HEK293 (cell line): Measurements from ENCODE around the gene MAML3.

Experiments used
- EGR2 ChIP-seq: fragments of 450-650 bp; formaldehyde crosslinking; IDR thresholded peaks from 2 replicates; pipeline ENCODE4 v1.5.1; 2016; ENCODE audit warnings: low read depth, missing biosample characterization, missing genetic modification characterization
- ZBTB7A ChIP-seq: fragments of 450-650 bp; formaldehyde crosslinking; IDR thresholded peaks from 2 replicates; pipeline ENCODE4 v1.5.1; 2016; ENCODE audit warnings: low read depth, missing biosample characterization, missing genetic modification characterization
- ZFP41 ChIP-seq: fragments of 450-650 bp; formaldehyde crosslinking; IDR thresholded peaks from 2 replicates; pipeline ENCODE4 v1.5.1; 2016; ENCODE audit warnings: missing biosample characterization, missing genetic modification characterization, borderline replicate concordance
- ZNF121 ChIP-seq: fragments of 450-650 bp; formaldehyde crosslinking; IDR thresholded peaks from 2 replicates; pipeline ENCODE4 v1.5.1; 2016; ENCODE audit warnings: missing biosample characterization, missing genetic modification characterization
- ZNF292 ChIP-seq: fragments of 450-650 bp; formaldehyde crosslinking; IDR thresholded peaks from 2 replicates; pipeline ENCODE4 v1.5.1; 2016; ENCODE audit warnings: low read depth, missing biosample characterization, missing genetic modification characterization, borderline replicate concordance
- ZNF707 ChIP-seq: fragments of 450-650 bp; formaldehyde crosslinking; IDR thresholded peaks from 2 replicates; pipeline ENCODE4 v1.5.1; 2016; ENCODE audit warnings: missing biosample characterization, missing genetic modification characterization
- TF ChIP-seq, protein P1 (sequence below): fragments of 450-650 bp; formaldehyde crosslinking; IDR thresholded peaks from 2 replicates; pipeline ENCODE4 v1.5.1; 2016; ENCODE audit warnings: missing biosample characterization, missing genetic modification characterization
- TF ChIP-seq, protein P2 (sequence below): fragments of 450-650 bp; IDR thresholded peaks from 2 replicates; pipeline ENCODE4 v1.5.1; 2018; ENCODE audit warnings: missing biosample characterization, mild to moderate bottlenecking, missing genetic modification characterization
- TF ChIP-seq, protein P3 (sequence below): fragments of 450-650 bp; formaldehyde crosslinking; IDR thresholded peaks from 2 replicates; pipeline ENCODE4 v1.5.1; 2016; ENCODE audit warnings: missing biosample characterization, missing genetic modification characterization
- TF ChIP-seq, protein P4 (sequence below): fragments of 450-650 bp; formaldehyde crosslinking; IDR thresholded peaks from 2 replicates; pipeline ENCODE4 v1.5.1; 2017; ENCODE audit warnings: missing biosample characterization, missing genetic modification characterization
- TF ChIP-seq, protein P5 (sequence below): fragments of 450-650 bp; formaldehyde crosslinking; IDR thresholded peaks from 2 replicates; pipeline ENCODE4 v1.5.1; 2016; ENCODE audit warnings: missing biosample characterization, missing genetic modification characterization, borderline replicate concordance
- TF ChIP-seq, protein P6 (sequence below): fragments of 450-650 bp; formaldehyde crosslinking; IDR thresholded peaks from 2 replicates; pipeline ENCODE4 v1.5.1; 2016; ENCODE audit warnings: missing biosample characterization, missing genetic modification characterization, borderline replicate concordance

DNA sequence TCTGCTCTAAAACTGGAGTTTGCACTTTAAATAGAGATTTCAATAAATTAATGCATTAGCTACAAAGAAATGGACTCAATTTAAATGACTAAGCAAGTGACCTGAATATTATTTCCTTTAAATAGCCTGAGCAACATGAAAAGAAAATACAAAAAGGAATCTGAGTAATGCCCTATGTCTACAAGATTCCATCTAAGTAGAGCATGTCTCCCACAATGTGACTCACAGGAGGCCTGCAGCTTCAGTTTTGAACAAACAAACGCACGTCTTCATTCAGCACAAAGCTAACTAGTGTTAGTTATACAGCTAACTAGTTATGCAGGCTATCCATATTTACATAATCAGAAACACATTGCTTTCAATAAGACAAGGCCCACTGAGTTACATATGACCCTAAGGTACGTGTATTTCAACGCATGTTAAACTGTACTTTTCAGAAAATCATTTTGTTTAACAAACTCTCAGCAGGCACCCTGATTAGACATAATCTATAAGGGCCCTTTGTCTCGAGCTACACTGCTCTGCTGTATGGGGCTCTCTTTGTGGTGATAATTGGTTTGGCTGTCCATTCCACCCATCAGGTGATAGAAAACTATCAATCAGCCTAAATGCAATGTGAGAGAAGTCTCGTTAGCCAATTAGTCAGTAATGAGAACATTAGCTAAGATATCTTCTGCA, 116.5 kb downstream of the MAML3 start:
- TF ChIP-seq, protein P1, sequence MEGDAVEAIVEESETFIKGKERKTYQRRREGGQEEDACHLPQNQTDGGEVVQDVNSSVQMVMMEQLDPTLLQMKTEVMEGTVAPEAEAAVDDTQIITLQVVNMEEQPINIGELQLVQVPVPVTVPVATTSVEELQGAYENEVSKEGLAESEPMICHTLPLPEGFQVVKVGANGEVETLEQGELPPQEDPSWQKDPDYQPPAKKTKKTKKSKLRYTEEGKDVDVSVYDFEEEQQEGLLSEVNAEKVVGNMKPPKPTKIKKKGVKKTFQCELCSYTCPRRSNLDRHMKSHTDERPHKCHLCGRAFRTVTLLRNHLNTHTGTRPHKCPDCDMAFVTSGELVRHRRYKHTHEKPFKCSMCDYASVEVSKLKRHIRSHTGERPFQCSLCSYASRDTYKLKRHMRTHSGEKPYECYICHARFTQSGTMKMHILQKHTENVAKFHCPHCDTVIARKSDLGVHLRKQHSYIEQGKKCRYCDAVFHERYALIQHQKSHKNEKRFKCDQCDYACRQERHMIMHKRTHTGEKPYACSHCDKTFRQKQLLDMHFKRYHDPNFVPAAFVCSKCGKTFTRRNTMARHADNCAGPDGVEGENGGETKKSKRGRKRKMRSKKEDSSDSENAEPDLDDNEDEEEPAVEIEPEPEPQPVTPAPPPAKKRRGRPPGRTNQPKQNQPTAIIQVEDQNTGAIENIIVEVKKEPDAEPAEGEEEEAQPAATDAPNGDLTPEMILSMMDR = no peak
- TF ChIP-seq, protein P2, sequence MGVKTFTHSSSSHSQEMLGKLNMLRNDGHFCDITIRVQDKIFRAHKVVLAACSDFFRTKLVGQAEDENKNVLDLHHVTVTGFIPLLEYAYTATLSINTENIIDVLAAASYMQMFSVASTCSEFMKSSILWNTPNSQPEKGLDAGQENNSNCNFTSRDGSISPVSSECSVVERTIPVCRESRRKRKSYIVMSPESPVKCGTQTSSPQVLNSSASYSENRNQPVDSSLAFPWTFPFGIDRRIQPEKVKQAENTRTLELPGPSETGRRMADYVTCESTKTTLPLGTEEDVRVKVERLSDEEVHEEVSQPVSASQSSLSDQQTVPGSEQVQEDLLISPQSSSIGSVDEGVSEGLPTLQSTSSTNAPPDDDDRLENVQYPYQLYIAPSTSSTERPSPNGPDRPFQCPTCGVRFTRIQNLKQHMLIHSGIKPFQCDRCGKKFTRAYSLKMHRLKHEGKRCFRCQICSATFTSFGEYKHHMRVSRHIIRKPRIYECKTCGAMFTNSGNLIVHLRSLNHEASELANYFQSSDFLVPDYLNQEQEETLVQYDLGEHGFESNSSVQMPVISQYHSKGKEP (tag by site-specific recombination) = no peak
- TF ChIP-seq ZNF707 (tag by site-specific recombination) = no peak
- TF ChIP-seq ZNF292 (tag by site-specific recombination) = no peak
- TF ChIP-seq EGR2 (tag by site-specific recombination) = no peak
- TF ChIP-seq, protein P3, sequence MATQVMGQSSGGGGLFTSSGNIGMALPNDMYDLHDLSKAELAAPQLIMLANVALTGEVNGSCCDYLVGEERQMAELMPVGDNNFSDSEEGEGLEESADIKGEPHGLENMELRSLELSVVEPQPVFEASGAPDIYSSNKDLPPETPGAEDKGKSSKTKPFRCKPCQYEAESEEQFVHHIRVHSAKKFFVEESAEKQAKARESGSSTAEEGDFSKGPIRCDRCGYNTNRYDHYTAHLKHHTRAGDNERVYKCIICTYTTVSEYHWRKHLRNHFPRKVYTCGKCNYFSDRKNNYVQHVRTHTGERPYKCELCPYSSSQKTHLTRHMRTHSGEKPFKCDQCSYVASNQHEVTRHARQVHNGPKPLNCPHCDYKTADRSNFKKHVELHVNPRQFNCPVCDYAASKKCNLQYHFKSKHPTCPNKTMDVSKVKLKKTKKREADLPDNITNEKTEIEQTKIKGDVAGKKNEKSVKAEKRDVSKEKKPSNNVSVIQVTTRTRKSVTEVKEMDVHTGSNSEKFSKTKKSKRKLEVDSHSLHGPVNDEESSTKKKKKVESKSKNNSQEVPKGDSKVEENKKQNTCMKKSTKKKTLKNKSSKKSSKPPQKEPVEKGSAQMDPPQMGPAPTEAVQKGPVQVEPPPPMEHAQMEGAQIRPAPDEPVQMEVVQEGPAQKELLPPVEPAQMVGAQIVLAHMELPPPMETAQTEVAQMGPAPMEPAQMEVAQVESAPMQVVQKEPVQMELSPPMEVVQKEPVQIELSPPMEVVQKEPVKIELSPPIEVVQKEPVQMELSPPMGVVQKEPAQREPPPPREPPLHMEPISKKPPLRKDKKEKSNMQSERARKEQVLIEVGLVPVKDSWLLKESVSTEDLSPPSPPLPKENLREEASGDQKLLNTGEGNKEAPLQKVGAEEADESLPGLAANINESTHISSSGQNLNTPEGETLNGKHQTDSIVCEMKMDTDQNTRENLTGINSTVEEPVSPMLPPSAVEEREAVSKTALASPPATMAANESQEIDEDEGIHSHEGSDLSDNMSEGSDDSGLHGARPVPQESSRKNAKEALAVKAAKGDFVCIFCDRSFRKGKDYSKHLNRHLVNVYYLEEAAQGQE (tag by site-specific recombination) = no peak
- TF ChIP-seq ZBTB7A (tag by site-specific recombination) = no peak
- no peak for TF ChIP-seq ZNF121 (tag by site-specific recombination)
- TF ChIP-seq, protein P4, sequence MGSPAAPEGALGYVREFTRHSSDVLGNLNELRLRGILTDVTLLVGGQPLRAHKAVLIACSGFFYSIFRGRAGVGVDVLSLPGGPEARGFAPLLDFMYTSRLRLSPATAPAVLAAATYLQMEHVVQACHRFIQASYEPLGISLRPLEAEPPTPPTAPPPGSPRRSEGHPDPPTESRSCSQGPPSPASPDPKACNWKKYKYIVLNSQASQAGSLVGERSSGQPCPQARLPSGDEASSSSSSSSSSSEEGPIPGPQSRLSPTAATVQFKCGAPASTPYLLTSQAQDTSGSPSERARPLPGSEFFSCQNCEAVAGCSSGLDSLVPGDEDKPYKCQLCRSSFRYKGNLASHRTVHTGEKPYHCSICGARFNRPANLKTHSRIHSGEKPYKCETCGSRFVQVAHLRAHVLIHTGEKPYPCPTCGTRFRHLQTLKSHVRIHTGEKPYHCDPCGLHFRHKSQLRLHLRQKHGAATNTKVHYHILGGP = no peak
- TF ChIP-seq, protein P5, sequence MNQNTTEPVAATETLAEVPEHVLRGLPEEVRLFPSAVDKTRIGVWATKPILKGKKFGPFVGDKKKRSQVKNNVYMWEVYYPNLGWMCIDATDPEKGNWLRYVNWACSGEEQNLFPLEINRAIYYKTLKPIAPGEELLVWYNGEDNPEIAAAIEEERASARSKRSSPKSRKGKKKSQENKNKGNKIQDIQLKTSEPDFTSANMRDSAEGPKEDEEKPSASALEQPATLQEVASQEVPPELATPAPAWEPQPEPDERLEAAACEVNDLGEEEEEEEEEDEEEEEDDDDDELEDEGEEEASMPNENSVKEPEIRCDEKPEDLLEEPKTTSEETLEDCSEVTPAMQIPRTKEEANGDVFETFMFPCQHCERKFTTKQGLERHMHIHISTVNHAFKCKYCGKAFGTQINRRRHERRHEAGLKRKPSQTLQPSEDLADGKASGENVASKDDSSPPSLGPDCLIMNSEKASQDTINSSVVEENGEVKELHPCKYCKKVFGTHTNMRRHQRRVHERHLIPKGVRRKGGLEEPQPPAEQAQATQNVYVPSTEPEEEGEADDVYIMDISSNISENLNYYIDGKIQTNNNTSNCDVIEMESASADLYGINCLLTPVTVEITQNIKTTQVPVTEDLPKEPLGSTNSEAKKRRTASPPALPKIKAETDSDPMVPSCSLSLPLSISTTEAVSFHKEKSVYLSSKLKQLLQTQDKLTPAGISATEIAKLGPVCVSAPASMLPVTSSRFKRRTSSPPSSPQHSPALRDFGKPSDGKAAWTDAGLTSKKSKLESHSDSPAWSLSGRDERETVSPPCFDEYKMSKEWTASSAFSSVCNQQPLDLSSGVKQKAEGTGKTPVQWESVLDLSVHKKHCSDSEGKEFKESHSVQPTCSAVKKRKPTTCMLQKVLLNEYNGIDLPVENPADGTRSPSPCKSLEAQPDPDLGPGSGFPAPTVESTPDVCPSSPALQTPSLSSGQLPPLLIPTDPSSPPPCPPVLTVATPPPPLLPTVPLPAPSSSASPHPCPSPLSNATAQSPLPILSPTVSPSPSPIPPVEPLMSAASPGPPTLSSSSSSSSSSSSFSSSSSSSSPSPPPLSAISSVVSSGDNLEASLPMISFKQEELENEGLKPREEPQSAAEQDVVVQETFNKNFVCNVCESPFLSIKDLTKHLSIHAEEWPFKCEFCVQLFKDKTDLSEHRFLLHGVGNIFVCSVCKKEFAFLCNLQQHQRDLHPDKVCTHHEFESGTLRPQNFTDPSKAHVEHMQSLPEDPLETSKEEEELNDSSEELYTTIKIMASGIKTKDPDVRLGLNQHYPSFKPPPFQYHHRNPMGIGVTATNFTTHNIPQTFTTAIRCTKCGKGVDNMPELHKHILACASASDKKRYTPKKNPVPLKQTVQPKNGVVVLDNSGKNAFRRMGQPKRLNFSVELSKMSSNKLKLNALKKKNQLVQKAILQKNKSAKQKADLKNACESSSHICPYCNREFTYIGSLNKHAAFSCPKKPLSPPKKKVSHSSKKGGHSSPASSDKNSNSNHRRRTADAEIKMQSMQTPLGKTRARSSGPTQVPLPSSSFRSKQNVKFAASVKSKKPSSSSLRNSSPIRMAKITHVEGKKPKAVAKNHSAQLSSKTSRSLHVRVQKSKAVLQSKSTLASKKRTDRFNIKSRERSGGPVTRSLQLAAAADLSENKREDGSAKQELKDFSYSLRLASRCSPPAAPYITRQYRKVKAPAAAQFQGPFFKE (tag by site-specific recombination) = no peak
- no peak for TF ChIP-seq ZFP41 (tag by site-specific recombination)
- TF ChIP-seq, protein P6, sequence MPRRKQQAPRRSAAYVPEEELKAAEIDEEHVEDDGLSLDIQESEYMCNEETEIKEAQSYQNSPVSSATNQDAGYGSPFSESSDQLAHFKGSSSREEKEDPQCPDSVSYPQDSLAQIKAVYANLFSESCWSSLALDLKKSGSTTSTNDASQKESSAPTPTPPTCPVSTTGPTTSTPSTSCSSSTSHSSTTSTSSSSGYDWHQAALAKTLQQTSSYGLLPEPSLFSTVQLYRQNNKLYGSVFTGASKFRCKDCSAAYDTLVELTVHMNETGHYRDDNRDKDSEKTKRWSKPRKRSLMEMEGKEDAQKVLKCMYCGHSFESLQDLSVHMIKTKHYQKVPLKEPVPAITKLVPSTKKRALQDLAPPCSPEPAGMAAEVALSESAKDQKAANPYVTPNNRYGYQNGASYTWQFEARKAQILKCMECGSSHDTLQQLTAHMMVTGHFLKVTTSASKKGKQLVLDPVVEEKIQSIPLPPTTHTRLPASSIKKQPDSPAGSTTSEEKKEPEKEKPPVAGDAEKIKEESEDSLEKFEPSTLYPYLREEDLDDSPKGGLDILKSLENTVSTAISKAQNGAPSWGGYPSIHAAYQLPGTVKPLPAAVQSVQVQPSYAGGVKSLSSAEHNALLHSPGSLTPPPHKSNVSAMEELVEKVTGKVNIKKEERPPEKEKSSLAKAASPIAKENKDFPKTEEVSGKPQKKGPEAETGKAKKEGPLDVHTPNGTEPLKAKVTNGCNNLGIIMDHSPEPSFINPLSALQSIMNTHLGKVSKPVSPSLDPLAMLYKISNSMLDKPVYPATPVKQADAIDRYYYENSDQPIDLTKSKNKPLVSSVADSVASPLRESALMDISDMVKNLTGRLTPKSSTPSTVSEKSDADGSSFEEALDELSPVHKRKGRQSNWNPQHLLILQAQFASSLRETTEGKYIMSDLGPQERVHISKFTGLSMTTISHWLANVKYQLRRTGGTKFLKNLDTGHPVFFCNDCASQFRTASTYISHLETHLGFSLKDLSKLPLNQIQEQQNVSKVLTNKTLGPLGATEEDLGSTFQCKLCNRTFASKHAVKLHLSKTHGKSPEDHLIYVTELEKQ (tag by site-specific recombination) = no peak
